ENCODE results near the gene XPNPEP1. TPM values are rescaled to one million over a fixed set of nuclear protein-coding genes. Genes with fewer than 3 reads are reported as not detected.
A peak's percentile ranks its signal among the peaks of the same experiment; 100 is the strongest.

The XPNPEP1 gene
- total RNA-seq, 1 donor from 2014 or later = 51.4 TPM

DNA sequence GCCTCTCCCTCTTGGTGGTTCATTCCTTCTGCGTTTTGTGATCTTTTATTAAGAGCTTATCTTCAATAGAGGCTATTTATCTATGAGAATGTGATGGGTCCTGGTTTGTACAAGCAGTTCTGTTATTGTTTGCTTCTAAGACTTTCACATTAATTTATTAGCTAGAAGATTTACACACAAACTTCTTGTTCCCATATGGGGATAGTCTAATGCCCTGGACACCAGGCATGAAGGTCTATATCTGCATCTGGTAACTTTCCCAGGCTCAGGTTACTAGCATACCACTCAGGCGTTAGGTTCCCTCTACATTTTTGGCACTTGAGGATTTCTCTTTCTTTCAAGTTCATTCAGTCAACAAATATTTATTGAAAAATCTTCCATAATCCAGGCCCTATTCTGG is 7.7 kb downstream of the XPNPEP1 start:
- Mint-ChIP-seq H3K4me1 (ENCODE audit: low read depth, unreplicated experiment) (peaks cover 17% of the 10 kb centered on the region), H3K4me3 (ENCODE audit: unreplicated experiment) (no peak overlapping the region), H3K27me3 (ENCODE audit: unreplicated experiment) (peaks cover 1% of the 10 kb centered on the region), H3K9me3 (ENCODE audit: unreplicated experiment) (peaks cover 3% of the 10 kb centered on the region), H3K27ac (ENCODE audit: unreplicated experiment) (no peak overlapping the region), H3K36me3 (ENCODE audit: unreplicated experiment) (peaks cover 5% of the 10 kb centered on the region)
- TF ChIP-seq, protein P1, sequence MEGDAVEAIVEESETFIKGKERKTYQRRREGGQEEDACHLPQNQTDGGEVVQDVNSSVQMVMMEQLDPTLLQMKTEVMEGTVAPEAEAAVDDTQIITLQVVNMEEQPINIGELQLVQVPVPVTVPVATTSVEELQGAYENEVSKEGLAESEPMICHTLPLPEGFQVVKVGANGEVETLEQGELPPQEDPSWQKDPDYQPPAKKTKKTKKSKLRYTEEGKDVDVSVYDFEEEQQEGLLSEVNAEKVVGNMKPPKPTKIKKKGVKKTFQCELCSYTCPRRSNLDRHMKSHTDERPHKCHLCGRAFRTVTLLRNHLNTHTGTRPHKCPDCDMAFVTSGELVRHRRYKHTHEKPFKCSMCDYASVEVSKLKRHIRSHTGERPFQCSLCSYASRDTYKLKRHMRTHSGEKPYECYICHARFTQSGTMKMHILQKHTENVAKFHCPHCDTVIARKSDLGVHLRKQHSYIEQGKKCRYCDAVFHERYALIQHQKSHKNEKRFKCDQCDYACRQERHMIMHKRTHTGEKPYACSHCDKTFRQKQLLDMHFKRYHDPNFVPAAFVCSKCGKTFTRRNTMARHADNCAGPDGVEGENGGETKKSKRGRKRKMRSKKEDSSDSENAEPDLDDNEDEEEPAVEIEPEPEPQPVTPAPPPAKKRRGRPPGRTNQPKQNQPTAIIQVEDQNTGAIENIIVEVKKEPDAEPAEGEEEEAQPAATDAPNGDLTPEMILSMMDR (IDR thresholded peaks at IDR 0.05; ENCODE audit: partially characterized antibody, unreplicated experiment) = no peak
- no peak for DNase-seq

DNA sequence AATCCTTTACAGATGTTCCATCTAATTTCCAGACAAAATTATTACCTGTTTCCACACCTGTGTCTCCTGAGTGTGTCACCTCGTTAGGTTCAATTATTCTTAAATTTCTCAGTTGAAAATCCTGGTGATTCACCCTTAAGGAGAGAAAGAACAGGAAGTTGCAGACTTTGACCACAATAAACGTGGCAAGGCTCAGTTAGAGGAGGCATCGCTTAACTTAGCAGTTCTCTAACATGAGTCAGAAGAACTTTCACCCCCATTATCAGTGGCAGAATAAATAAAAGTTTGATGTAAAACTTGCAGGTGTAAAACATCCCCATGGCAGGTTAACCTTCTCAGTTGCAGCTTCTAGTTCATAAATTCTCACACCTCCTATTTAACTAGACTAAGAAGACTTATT is 8.3 kb downstream of the XPNPEP1 start:
- Mint-ChIP-seq H3K27me3 (ENCODE audit: unreplicated experiment) (peaks cover 1% of the 10 kb centered on the region), H3K36me3 (ENCODE audit: unreplicated experiment) (peaks cover 5% of the 10 kb centered on the region), H3K27ac (ENCODE audit: unreplicated experiment) (no peak overlapping the region), H3K4me3 (ENCODE audit: unreplicated experiment) (no peak overlapping the region), H3K9me3 (ENCODE audit: unreplicated experiment) (peaks cover 3% of the 10 kb centered on the region), H3K4me1 (ENCODE audit: low read depth, unreplicated experiment) (peaks cover 17% of the 10 kb centered on the region)
- no peak for DNase-seq
- TF ChIP-seq, protein P1 (IDR thresholded peaks at IDR 0.05; ENCODE audit: partially characterized antibody, unreplicated experiment) = no peak

DNA sequence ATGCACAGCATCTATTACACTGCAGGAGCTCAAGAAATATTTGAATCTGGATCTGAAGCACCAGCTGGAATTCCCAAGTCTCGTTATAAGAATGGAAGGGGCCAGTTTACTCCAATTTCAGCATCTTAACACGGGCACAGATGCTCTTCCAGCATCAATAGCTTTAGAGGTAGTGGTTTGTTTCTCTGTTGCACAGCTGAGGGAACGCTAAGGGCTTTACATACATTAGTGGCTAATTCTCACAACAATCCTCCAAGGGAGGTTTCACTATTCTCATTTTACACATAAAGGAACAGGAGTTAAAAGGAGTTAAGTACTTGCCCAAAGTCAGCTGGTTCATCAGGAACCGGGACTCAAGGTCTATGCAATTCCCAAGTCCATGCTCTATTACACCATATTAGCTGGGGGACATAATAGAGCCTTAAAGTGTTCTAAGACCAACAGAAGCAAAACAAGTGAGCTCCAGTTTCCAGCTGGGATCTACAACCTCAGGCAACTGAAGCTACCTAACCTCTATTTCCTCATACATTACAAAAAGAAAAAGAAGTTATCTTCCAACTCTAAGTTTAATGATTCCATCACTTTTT is 9.9 kb downstream of the XPNPEP1 start:
- DNase-seq = no peak

DNA sequence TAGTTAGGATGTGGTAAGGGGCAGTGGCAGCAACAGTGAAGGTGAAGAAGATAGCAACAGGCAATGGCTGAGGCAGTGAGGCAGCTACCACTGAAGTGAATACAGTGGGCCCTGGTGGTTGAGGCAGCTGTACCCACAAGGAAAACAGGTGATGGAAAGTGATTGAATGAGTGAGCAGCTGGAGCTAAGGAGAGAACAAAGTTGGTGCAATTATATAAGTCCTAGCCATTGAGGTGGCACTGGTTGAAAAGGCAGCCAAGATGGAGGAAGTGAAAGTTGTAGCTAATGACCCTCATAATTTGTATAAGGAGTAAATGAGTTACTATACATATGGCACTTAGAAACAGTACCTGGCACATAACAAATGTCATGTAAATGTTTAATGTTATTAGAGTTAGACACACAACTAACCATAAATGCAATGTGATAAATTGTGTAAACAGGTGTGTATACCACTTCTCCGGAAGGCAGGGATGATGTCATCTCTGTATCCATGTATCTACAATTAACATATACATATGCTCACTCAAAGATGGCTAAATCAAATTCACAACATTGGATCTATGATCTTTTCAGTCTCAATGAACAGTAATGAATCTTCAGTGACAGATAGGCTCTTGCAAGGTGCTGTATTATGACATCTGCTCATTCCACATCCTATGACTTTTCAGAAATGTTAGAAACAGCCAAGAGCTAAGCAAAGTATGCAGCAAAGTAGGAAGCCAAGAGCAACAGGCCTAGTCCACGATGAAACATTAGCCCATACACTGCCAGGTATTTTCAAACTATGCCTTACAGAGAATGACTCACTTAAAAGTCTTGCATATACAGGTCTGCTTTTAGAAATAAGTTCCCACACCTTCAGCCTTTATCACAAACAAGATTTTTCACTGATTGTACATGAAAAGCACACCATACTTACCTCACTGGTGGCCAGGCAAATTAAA is 10.7 kb downstream of the XPNPEP1 start:
- H3K4me1 Mint-ChIP-seq (ENCODE audit: low read depth, unreplicated experiment) = peaks cover 17% of the 10 kb centered on the region
- TF ChIP-seq, protein P1 (IDR thresholded peaks at IDR 0.05; ENCODE audit: partially characterized antibody, unreplicated experiment) = no peak
- H3K4me3 Mint-ChIP-seq (ENCODE audit: unreplicated experiment) = no peak overlapping the region
- H3K27ac Mint-ChIP-seq (ENCODE audit: unreplicated experiment) = peak overlapping the region; percentile 80
- H3K9me3 Mint-ChIP-seq (ENCODE audit: unreplicated experiment) = peaks cover 3% of the 10 kb centered on the region
- peaks cover 5% of the 10 kb centered on the region for H3K36me3 Mint-ChIP-seq (ENCODE audit: unreplicated experiment)
- H3K27me3 Mint-ChIP-seq (ENCODE audit: unreplicated experiment) = peaks cover 1% of the 10 kb centered on the region
- no peak for DNase-seq

More for the DNA sequence above, 9.9 kb downstream of the XPNPEP1 start:
- Mint-ChIP-seq H3K36me3 (ENCODE audit: unreplicated experiment) (peaks cover 5% of the 10 kb centered on the region), H3K4me3 (ENCODE audit: unreplicated experiment) (no peak overlapping the region), H3K9me3 (ENCODE audit: unreplicated experiment) (peaks cover 3% of the 10 kb centered on the region), H3K4me1 (ENCODE audit: low read depth, unreplicated experiment) (peaks cover 17% of the 10 kb centered on the region), H3K27ac (ENCODE audit: unreplicated experiment) (peak overlapping the region; percentile 77), H3K27me3 (ENCODE audit: unreplicated experiment) (peaks cover 1% of the 10 kb centered on the region)
- TF ChIP-seq, protein P1 (IDR thresholded peaks at IDR 0.05; ENCODE audit: partially characterized antibody, unreplicated experiment) = no peak

DNA sequence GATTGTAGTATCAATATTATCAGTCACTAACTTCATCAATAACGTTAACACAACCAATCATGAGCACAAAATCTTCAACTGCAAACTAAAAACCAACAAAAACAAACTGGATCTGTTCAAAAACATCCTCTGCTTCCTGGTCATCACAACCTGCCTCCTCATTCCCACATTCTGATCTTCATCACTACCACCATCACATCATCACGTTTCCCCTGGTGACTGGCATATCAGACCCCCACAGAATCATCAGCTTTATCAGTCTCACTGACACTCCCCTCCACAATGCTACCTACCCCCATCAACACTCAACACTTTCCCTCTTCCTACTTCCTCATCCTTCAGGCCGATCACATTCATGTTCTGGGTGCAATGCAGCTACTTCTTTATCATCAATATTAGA is 11.4 kb downstream of the XPNPEP1 start:
- H3K4me3 Mint-ChIP-seq (ENCODE audit: unreplicated experiment) = no peak overlapping the region
- peaks cover 5% of the 10 kb centered on the region for H3K36me3 Mint-ChIP-seq (ENCODE audit: unreplicated experiment)
- TF ChIP-seq, protein P1 (IDR thresholded peaks at IDR 0.05; ENCODE audit: partially characterized antibody, unreplicated experiment) = no peak
- peaks cover 3% of the 10 kb centered on the region for H3K9me3 Mint-ChIP-seq (ENCODE audit: unreplicated experiment)
- peaks cover 1% of the 10 kb centered on the region for H3K27me3 Mint-ChIP-seq (ENCODE audit: unreplicated experiment)
- H3K4me1 Mint-ChIP-seq (ENCODE audit: low read depth, unreplicated experiment) = peaks cover 17% of the 10 kb centered on the region
- no peak for DNase-seq
- H3K27ac Mint-ChIP-seq (ENCODE audit: unreplicated experiment) = peak overlapping the region; percentile 80
